GM12891 (cell line): ENCODE data around the gene TMCC1.

Experiments
- POLR2A ChIP-seq: IDR thresholded peaks from 2 replicates; pipeline ENCODE4 v1.6.1; 2011; ENCODE audit warnings: low read depth, low read length, control low read depth
- POLR2AphosphoS5 ChIP-seq: IDR thresholded peaks from 2 replicates; pipeline ENCODE4 v1.6.1; 2011; ENCODE audit warnings: low read depth, low read length, control low read depth

DNA sequence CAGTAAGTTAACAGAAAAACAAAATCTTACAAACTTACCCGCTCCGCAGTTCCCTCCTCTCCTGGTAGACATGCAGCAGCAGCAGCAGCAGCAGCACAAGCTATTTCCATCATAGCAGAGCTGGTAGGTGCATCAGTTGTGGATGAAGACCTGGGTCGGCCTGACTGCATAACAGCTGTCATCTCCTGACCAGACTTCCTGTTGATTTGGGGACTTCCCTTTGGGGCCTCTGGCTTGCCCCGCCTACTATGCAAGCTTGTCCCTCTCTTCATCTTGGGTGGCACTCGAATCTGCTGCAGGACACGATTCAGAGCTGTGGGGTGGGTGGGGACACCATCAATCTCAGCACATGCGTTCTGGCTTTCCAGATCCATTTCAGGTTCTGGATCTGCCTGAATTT, 65.7 kb downstream of the TMCC1 start:
- TF ChIP-seq POLR2AphosphoS5 (no peak), POLR2A (no peak)
